Measurements from ENCODE around the gene PACSIN2. TPM values are rescaled to one million over a fixed set of nuclear protein-coding genes. Genes with fewer than 3 reads are reported as not detected.
"Not testable (repeated sequence)": the region's sequence is repeated elsewhere in the genome, so short reads cannot be mapped to it uniquely, and the experiment has no call there.

Gene PACSIN2
- total RNA-seq = 68.9 and 93.6 TPM in 2 replicates

- DNase-seq = peak; percentile 98
Measured at GRCh38 chr22:43014869-43015676, at the start of gene PACSIN2. PACSIN2 (minus strand) TSS chr22:43015149; CDS start chr22:42912080, 103,069 bp downstream.

DNA sequence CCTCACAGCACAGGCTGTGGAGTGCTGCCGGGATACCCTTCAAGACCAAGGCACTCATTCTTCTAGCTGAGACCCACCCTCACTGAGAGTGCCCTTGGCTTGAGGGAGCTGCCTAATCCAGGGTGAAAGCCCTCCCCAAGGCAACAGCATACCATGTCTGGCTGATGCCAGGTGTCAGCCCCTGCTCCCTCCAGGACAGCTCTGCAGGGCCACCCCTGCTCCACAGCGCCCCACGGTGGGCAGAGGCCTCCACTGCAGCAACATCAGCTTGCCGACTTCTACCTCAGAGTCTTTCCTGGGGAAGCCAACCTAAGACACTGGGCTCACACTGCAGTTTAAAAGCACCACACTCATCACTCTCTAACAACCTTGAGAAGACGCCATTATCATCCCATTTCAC lies 45.2 kb upstream of the PACSIN2 start:
- DNase-seq = peak; percentile 60

DNA sequence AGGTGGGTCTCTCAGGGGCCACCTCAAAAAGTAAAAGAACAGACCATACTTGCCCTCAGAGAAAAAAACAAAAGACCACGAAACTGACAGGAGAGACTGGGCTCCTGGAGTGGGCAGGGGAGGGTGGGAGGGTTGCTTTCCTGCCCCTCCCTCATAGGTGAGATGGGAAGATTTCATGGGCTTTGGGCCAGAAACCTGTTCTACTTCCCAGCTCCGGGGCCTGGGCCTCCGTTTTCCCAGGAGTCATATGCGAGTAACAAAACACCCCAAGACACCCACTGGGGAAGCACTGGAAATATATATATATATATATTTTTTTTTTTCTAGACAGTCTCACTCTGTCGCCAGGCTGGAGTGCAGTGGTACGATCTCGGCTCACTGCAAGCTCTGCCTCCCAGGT lies 42.7 kb upstream of the PACSIN2 start:
- no peak for DNase-seq

- DNase-seq = peak; percentile 10
Measured at GRCh38 chr22:43053176-43053575, 38.2 kb upstream of the PACSIN2 start.

GRCh38 chr22:43050995-43051394 lies 36.0 kb upstream of the PACSIN2 start:
- peak; percentile 7 for DNase-seq

- no peak for DNase-seq
Measured at GRCh38 chr22:43047605-43048004, 32.7 kb upstream of the PACSIN2 start.

DNA sequence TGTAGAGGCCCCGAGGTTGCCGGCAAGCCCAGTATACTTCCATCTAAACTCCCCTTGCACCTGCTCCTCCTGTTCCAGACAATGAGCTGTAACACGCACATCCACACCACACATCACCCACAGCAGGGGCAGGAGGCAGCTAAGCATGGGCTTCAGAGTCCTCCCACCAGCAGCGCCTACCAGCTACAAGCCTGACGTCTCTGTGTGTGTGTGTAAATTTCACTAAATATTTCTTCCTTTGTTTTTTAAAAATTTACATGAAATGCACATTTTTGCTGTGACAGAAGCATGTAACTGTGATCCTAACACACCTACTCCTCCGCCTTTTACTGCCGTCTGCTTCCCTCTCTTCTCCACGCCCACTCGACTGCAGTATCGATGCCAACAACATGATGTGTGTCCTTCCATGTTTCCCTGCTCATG lies 29.4 kb upstream of the PACSIN2 start:
- DNase-seq = no peak

DNA sequence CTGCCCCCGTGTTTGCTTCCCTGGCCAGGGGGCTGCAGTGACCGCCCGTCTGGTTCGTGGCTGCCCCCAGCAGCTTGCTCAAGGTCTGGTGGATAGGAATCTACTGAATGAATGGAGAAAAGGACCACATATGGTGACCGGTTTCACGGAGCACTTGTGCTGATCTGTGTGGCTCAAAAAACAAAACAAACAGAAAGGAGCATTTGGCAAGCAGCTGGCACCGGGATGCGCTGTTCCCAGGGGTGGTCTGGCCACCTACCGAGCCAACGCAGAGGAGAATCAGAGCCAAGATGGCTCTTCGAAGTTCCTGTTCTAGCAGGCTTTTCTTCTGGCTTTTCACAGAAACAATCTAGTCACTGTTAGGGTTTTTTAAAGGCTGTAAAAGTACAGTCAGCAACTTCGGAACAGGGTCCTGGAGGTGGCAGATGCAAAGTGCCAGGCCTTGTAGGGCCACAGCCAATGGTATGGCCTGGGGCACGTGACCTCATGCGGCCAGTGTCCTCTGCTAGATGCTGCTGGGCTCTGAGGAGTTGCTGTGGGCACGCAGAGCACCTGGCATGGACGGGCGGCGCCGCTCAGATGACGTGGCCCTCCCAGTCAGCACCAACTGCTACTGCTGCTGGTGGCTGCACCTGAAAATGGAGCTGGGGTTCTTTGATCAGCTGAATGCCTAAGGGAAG lies 27.3 kb upstream of the PACSIN2 start:
- DNase-seq = no peak

- no peak for DNase-seq
Measured at GRCh38 chr22:43039800-43040199, 24.9 kb upstream of the PACSIN2 start.

GRCh38 chr22:43038325-43038724 lies 23.4 kb upstream of the PACSIN2 start:
- no peak for DNase-seq

GRCh38 chr22:43036282-43036829 lies 21.4 kb upstream of the PACSIN2 start:
- peak; percentile 96 for DNase-seq

DNA sequence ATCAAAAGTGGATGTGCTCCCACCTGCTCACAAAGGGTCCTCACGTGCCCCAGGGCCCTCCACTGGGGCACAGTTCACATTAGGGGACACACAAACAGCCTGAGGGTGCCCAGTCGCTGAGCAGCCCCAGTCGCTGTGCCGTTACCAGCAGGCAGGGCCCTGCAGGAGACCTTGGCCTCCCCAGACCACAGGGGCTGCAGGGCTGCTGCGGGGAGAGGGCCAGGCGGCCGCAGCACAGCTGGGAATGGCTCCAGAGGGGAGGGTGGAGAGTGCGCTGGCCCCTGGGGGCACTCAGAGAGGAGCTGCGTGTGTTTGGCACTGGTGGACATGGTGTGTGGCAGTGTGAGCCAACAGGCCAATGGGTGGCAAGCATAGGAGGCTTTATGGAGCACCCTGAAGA lies 20.3 kb upstream of the PACSIN2 start:
- no peak for DNase-seq

DNA sequence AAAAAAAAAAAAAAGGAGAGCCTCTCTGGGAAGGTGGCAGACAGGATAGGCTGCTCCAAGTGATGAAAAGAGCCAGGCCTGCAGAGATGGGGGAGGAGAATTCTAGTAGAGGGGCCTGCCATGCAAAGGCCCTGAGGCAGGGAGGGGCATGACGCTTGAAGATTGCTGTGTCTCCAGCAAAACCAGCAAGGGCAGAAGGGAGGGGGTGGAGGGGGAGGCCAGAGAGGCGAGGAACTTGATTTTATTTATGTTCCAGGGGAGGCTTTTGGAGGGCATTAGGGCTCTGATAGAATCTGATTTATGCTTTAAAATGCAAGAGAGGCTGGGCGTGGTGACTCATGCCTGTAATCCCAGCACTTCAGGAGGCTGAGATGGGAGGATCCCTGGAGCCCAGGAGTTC lies 16.7 kb upstream of the PACSIN2 start:
- no peak for DNase-seq

- DNase-seq = no peak
Measured at GRCh38 chr22:43018615-43019014, 3.7 kb upstream of the PACSIN2 start.

- no peak for DNase-seq
Measured at GRCh38 chr22:43017525-43018460, 2.8 kb upstream of the PACSIN2 start.

DNA sequence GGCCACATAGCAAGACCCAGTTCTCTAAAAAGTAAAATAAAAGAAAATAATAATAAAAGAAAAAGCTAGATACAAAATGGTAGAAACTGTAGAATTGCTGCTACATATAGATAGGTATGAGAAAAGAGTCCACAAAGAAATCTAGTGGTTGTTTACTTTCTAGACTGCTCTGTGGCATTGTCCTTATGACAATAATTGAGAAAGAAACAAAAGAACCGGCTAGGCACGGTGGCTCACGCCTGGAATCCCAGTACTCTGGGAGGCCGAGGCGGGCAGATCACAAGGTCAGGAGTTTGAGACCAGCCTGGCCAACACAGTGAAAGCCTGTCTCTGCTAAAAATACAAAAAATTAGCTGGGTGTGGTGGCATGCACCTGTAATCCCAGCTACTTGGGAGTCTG lies 1.2 kb upstream of the PACSIN2 start:
- DNase-seq = not testable (repeated sequence)

DNA sequence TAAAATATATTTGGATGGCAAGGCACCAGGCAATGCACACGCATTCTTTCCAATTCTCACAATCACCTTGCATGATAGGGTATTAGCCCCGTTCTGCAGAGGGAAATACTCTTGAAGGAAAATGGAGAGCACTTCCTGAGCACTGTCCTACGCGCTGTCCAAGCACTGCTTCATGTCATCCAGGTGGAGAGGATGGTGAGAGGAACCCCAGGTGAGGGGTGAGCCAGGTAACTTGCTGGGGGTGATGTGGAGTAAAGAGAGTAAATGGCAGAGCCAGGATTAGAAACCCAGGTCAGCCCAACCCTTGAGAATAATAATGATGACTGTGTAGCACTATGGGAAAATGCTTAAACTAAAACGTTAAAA lies 711 bp upstream of the PACSIN2 start:
- DNase-seq = no peak

GRCh38 chr22:43014316-43014868 lies 557 bp downstream of the PACSIN2 start:
- DNase-seq = peak; percentile 49

- DNase-seq = peak; percentile 61
Measured at GRCh38 chr22:43013355-43014315, 1.3 kb downstream of the PACSIN2 start.

DNA sequence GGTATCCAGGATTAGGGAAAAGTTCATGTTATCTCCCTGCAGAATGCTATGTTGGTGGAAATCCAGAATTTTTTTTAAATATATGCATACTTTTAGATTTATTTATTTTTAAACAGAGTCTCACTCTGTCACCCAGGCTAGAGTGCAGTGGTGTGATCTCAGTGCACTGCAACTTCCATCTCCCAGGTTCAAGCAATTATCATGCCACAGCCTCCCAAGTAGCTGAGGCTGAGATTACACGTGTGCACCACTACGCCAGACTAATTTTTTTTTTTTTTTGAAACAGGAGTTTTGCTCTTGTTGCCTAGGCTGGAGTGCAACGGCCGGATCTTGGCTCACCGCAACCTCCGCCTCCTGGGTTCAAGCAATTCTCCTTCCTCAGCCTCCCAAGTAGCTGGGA lies 2.6 kb downstream of the PACSIN2 start:
- no peak for DNase-seq

DNA sequence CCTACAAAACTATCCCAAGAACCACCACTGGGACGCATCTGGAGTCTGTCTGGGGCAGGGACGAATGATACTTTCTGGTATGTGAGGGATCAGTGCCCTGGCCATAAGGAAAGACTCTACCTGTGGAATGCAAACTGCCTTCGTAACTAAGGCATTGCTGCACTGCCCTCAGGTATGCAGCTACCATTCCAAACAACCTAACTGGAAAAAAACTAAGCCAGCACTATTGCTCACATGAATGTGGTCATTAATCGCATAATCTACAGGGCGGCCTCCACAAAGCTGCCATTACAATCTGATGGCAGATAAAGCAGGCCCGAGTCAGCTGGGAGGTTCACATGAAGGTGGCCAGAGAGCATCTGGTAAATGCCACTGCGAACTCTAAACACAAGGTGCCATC lies 3.9 kb downstream of the PACSIN2 start:
- no peak for DNase-seq

Measured in dermis blood vessel endothelial cell (primary cell).